PFSK-1 (cell line): ENCODE measurements around the gene AAR2.

Experiments
- FOXP2 ChIP-seq: optimal IDR thresholded peaks from 2 replicates; pipeline ENCODE3; 2011; ENCODE audit warnings: borderline replicate concordance, control low read depth, inconsistent platforms; ENCODE audit not compliant: insufficient read depth; ENCODE audit errors: extremely low read length, extremely low read depth
- POLR2AphosphoS5 ChIP-seq: IDR thresholded peaks from 2 replicates; pipeline ENCODE4 v1.6.1; 2012; ENCODE audit warnings: low read depth, mild to moderate bottlenecking, control low read depth, low read length, moderate library complexity
- REST ChIP-seq, 2 experiments: IDR thresholded peaks; 2 replicates each; pipeline versions ENCODE4 v1.6.1 to v1.8.0; 2011 to 2012; ENCODE audit warnings: low read depth in 2 of 2, low read length in 2 of 2, control low read depth in 1 of 2, inconsistent platforms in 1 of 2, mild to moderate bottlenecking in 1 of 2, moderate library complexity in 1 of 2; ENCODE audit not compliant: insufficient read depth in 1 of 2
- SIN3A ChIP-seq: IDR thresholded peaks from 2 replicates; pipeline ENCODE4 v1.6.1; 2012; ENCODE audit warnings: mild to moderate bottlenecking, low read length, moderate library complexity, borderline replicate concordance; ENCODE audit not compliant: insufficient read depth
- TAF1 ChIP-seq: IDR thresholded peaks from 2 replicates; pipeline ENCODE4 v1.6.1; 2012; ENCODE audit warnings: low read length, control low read depth, borderline replicate concordance; ENCODE audit not compliant: insufficient read depth

Gene AAR2

GRCh38 chr20:36277546-36277945 lies 41.3 kb downstream of the AAR2 start:
- TF ChIP-seq TAF1 (no peak), SIN3A (no peak), FOXP2 (no peak)

- TF ChIP-seq FOXP2: no peak
- TF ChIP-seq TAF1: no peak
- TF ChIP-seq REST (IDR thresholded peaks at IDR 0.05; ENCODE audit: insufficient read depth in 1 of 2, low read depth in 2 of 2, low read length in 2 of 2): no peak
- no peak for TF ChIP-seq SIN3A
- TF ChIP-seq POLR2AphosphoS5: no peak
Measured at GRCh38 chr20:36279362-36279761, 43.1 kb downstream of the AAR2 start.

GRCh38 chr20:36279776-36280175 lies 43.5 kb downstream of the AAR2 start:
- TF ChIP-seq SIN3A (no peak), REST (IDR thresholded peaks at IDR 0.05; ENCODE audit: insufficient read depth in 1 of 2, low read depth in 2 of 2, low read length in 2 of 2) (no peak), POLR2AphosphoS5 (no peak), FOXP2 (no peak), TAF1 (no peak)

- TF ChIP-seq POLR2AphosphoS5: no peak
- TF ChIP-seq REST (IDR thresholded peaks at IDR 0.05; ENCODE audit: insufficient read depth in 1 of 2, low read depth in 2 of 2, low read length in 2 of 2): no peak
- TF ChIP-seq SIN3A: no peak
- no peak for TF ChIP-seq FOXP2
- no peak for TF ChIP-seq TAF1
Measured at GRCh38 chr20:36281785-36282380, 45.6 kb downstream of the AAR2 start.

- TF ChIP-seq FOXP2 (no peak), REST (IDR thresholded peaks at IDR 0.05; ENCODE audit: insufficient read depth in 1 of 2, low read depth in 2 of 2, low read length in 2 of 2) (no peak), TAF1 (no peak), POLR2AphosphoS5 (no peak), SIN3A (no peak)
Measured at GRCh38 chr20:36284751-36285150, 48.5 kb downstream of the AAR2 start.
